Measurements from ENCODE around the gene DGKQ.

The DGKQ gene

GRCh38 chr4:986428-986878, 13.1 kb upstream of the DGKQ start:
- Histone ChIP-seq H3K9ac (ENCODE audit: low read length) (no peak overlapping the region), H3F3A (ENCODE audit: insufficient read depth, low read length) (no peaks in the 10 kb centered on the region), H3K9me3 (replicated peaks; ENCODE audit: insufficient read depth, low read length) (no peaks in the 10 kb centered on the region), H3K9me2 (replicated peaks; ENCODE audit: insufficient read depth, low read length) (no peaks in the 10 kb centered on the region), H3K27ac (ENCODE audit: low read length) (no peak overlapping the region), H3K27me3 (replicated peaks; ENCODE audit: insufficient read depth, low read length) (no peaks in the 10 kb centered on the region), H3K36me3 (replicated peaks; ENCODE audit: insufficient read depth, low read length) (no peaks in the 10 kb centered on the region), H3K4me3 (ENCODE audit: low read length) (no peak overlapping the region), H4K20me1 (ENCODE audit: insufficient read depth, low read length) (no peaks in the 10 kb centered on the region), H3K79me2 (ENCODE audit: low read length) (no peaks in the 10 kb centered on the region), H3K4me1 (ENCODE audit: low read length) (no peaks in the 10 kb centered on the region), H3K4me2 (ENCODE audit: low read depth, low read length) (no peak overlapping the region), H2AFZ (ENCODE audit: low read length) (no peak overlapping the region)
- DNase-seq, result no peak
- no peak for TF ChIP-seq CTCF (IDR thresholded peaks at IDR 0.05; ENCODE audit: low read length)
- no peak for TF ChIP-seq EZH2phosphoT487 (IDR thresholded peaks at IDR 0.05; ENCODE audit: low read length)
- no peak for TF ChIP-seq EZH2 (optimal IDR thresholded peaks at IDR 0.05; ENCODE audit: low read depth, low read length)

GRCh38 chr4:985123-985830, 11.9 kb upstream of the DGKQ start:
- H3K27ac ChIP-seq (ENCODE audit: low read length), result no peak overlapping the region

GRCh38 chr4:984336-985054, 11.1 kb upstream of the DGKQ start:
- Histone ChIP-seq H3K4me3 (ENCODE audit: low read length) (no peak overlapping the region), H3K4me2 (ENCODE audit: low read depth, low read length) (no peak overlapping the region)
- TF ChIP-seq CTCF (IDR thresholded peaks at IDR 0.05; ENCODE audit: low read length) (no peak), EZH2phosphoT487 (IDR thresholded peaks at IDR 0.05; ENCODE audit: low read length) (no peak), EZH2 (optimal IDR thresholded peaks at IDR 0.05; ENCODE audit: low read depth, low read length) (no peak)

More at GRCh38 chr4:985123-985830, 11.9 kb upstream of the DGKQ start:
- TF ChIP-seq EZH2phosphoT487 (IDR thresholded peaks at IDR 0.05; ENCODE audit: low read length), result no peak
- TF ChIP-seq EZH2 (optimal IDR thresholded peaks at IDR 0.05; ENCODE audit: low read depth, low read length), result no peak
- TF ChIP-seq CTCF (IDR thresholded peaks at IDR 0.05; ENCODE audit: low read length), result no peak
- Histone ChIP-seq H3K4me2 (ENCODE audit: low read depth, low read length) (no peak overlapping the region), H4K20me1 (ENCODE audit: insufficient read depth, low read length) (no peaks in the 10 kb centered on the region), H3K36me3 (replicated peaks; ENCODE audit: insufficient read depth, low read length) (no peaks in the 10 kb centered on the region), H3K9me3 (replicated peaks; ENCODE audit: insufficient read depth, low read length) (no peaks in the 10 kb centered on the region), H2AFZ (ENCODE audit: low read length) (no peak overlapping the region), H3K9ac (ENCODE audit: low read length) (no peak overlapping the region), H3F3A (ENCODE audit: insufficient read depth, low read length) (no peaks in the 10 kb centered on the region), H3K27me3 (replicated peaks; ENCODE audit: insufficient read depth, low read length) (no peaks in the 10 kb centered on the region), H3K79me2 (ENCODE audit: low read length) (no peaks in the 10 kb centered on the region), H3K4me3 (ENCODE audit: low read length) (no peak overlapping the region), H3K9me2 (replicated peaks; ENCODE audit: insufficient read depth, low read length) (no peaks in the 10 kb centered on the region), H3K4me1 (ENCODE audit: low read length) (no peaks in the 10 kb centered on the region)
- DNase-seq, result no peak

More at GRCh38 chr4:984336-985054, 11.1 kb upstream of the DGKQ start:
- Histone ChIP-seq H3K36me3 (replicated peaks; ENCODE audit: insufficient read depth, low read length) (no peaks in the 10 kb centered on the region), H3K27me3 (replicated peaks; ENCODE audit: insufficient read depth, low read length) (no peaks in the 10 kb centered on the region), H2AFZ (ENCODE audit: low read length) (no peak overlapping the region), H3K9me3 (replicated peaks; ENCODE audit: insufficient read depth, low read length) (no peaks in the 10 kb centered on the region), H3K4me1 (ENCODE audit: low read length) (no peaks in the 10 kb centered on the region), H3K9ac (ENCODE audit: low read length) (no peak overlapping the region), H3K27ac (ENCODE audit: low read length) (no peak overlapping the region), H3K9me2 (replicated peaks; ENCODE audit: insufficient read depth, low read length) (no peaks in the 10 kb centered on the region), H3K79me2 (ENCODE audit: low read length) (no peaks in the 10 kb centered on the region), H3F3A (ENCODE audit: insufficient read depth, low read length) (no peaks in the 10 kb centered on the region), H4K20me1 (ENCODE audit: insufficient read depth, low read length) (no peaks in the 10 kb centered on the region)
- DNase-seq, result no peak
